Caco-2 (cell line): ENCODE measurements around the gene RSU1. TPM values are rescaled to one million over a fixed set of nuclear protein-coding genes. Genes with fewer than 3 reads are reported as not detected.

ENCODE experiments used
- BruUV-seq: library from RNA; stranded (reverse); fragments of 400-500 nt; replicated peaks from 2 replicates; lab custom pipeline; 2021; lab: Mats Ljungman, UMichigan
- CTCF ChIA-PET: fragments of 300-600 bp; sonication (Branson Sonifier 250); formaldehyde crosslinking; loops from one replicate; lab custom pipeline; 2022; ENCODE audit warnings: antibody characterized with exemption; lab: Charles Lee
- POLR2A ChIA-PET: fragments of 300-600 bp; sonication (Branson Sonifier 250); formaldehyde crosslinking; loops from one replicate; lab custom pipeline; 2022; ENCODE audit warnings: antibody characterized with exemption; lab: Charles Lee
- DNase-seq, 2 experiments: peaks; one replicate each; pipeline versions ENCODE4 v3.0.0 to v3.0.0-alpha.2; 2020 to 2022
- H3K27me3 ChIP-seq: replicated peaks from 2 replicates; pipeline ENCODE4 v1.6.0; 2011; ENCODE audit warnings: low read length; ENCODE audit not compliant: control insufficient read depth, insufficient read depth
- H3K36me3 ChIP-seq: 2 replicates; pipeline ENCODE4 v1.5.1; 2011; ENCODE audit warnings: low read length; ENCODE audit not compliant: control insufficient read depth, insufficient read depth
- H3K4me1 ChIP-seq: fragments of 250-450 bp; sonication (Bioruptor Pico); 2 replicates; pipeline ENCODE4 v1.5.1; 2020; ENCODE audit warnings: mild to moderate bottlenecking
- H3K4me3 ChIP-seq: 2 replicates; pipeline ENCODE4 v1.5.1; 2011; ENCODE audit warnings: low read depth, mild to moderate bottlenecking, control low read depth, low read length
- H3K9me3 ChIP-seq: fragments of 250-450 bp; sonication (Bioruptor Pico); 2 replicates; pipeline ENCODE4 v1.5.1; 2020; ENCODE audit warnings: mild to moderate bottlenecking, moderate library complexity
- H3K27ac Mint-ChIP-seq: one replicate; pipeline ENCODE4 v1.8.0; 2022; ENCODE audit warnings: mixed read lengths; ENCODE audit not compliant: unreplicated experiment
- H3K27me3 Mint-ChIP-seq: one replicate; pipeline ENCODE4 v1.8.0; 2022; ENCODE audit warnings: mixed read lengths; ENCODE audit not compliant: insufficient read depth, unreplicated experiment
- H3K36me3 Mint-ChIP-seq: one replicate; pipeline ENCODE4 v1.8.0; 2022; ENCODE audit warnings: mild to moderate bottlenecking, mixed read lengths; ENCODE audit not compliant: insufficient read depth, unreplicated experiment
- H3K4me1 Mint-ChIP-seq: one replicate; pipeline ENCODE4 v1.8.0; 2022; ENCODE audit warnings: low read depth, mixed read lengths; ENCODE audit not compliant: unreplicated experiment
- H3K4me3 Mint-ChIP-seq: one replicate; pipeline ENCODE4 v1.8.0; 2022; ENCODE audit warnings: mild to moderate bottlenecking, moderate library complexity, mixed read lengths; ENCODE audit not compliant: unreplicated experiment
- H3K9me3 Mint-ChIP-seq: one replicate; pipeline ENCODE4 v1.8.0; 2022; ENCODE audit warnings: mixed read lengths; ENCODE audit not compliant: unreplicated experiment
- CTCF ChIP-seq, 2 experiments: fragments of 200-600 bp in 1 of 2; IDR thresholded peaks; 1 replicate in 1 of 2; 2 replicates in 1 of 2; pipeline versions ENCODE4 v1.5.1 to v1.8.0; 2011 to 2022; ENCODE audit warnings: antibody characterized with exemption in 1 of 2, control low read depth in 1 of 2, inconsistent platforms in 1 of 2, low read depth in 1 of 2, low read length in 1 of 2, mild to moderate bottlenecking in 1 of 2, moderate library complexity in 1 of 2; ENCODE audit not compliant: insufficient read depth in 1 of 2, severe bottlenecking in 1 of 2, unreplicated experiment in 1 of 2
- intact Hi-C: fragments of 100-400 bp; cut with micrococcal nuclease; formaldehyde crosslinking; loops from one replicate; pipeline ENCODE4 v1.10.0; 2022; ENCODE audit not compliant: unreplicated experiment
- total RNA-seq: library from RNA; stranded (reverse); gene quantifications from 2 replicates; pipeline ENCODE4 v1.2.3, GENCODE V29; 2022

Gene RSU1
- total RNA-seq, 1 experiment from 2014 or later = 62.0 TPM

DNA sequence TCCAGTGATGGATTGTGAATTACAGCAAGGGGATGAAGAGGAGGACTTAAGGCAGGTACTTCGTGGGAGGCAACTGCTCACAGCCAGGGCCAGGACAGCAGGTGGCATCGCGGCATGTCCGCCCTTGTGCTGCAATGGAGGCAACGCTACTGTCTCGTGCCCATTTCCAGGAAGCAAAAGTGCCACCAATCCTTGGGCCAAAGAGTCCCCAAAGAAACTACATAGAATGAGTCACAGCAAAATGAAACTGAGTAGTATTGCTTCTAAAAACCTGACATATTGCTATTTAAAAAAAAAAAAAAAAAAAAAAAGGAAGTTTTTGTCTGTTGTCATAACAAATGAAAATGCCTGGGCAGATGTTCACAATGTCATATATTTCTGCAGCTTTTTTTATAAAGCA lies 46.6 kb downstream of the RSU1 start:
- Mint-ChIP-seq H3K27ac (no peak overlapping the region), H3K9me3 (no peaks in the 10 kb centered on the region), H3K4me3 (no peak overlapping the region), H3K36me3 (no peaks in the 10 kb centered on the region), H3K4me1 (no peaks in the 10 kb centered on the region), H3K27me3 (no peaks in the 10 kb centered on the region)
- BruUV-seq = no TSS peak
- no peaks in the 10 kb centered on the region for H3K27me3 ChIP-seq
- H3K4me3 ChIP-seq = no peak overlapping the region
- no peak for TF ChIP-seq CTCF (IDR thresholded peaks at IDR 0.05; ENCODE audit: insufficient read depth in 1 of 2, low read depth in 1 of 2, low read length in 1 of 2, severe bottlenecking in 1 of 2, unreplicated experiment in 1 of 2)
- H3K9me3 ChIP-seq = no peaks in the 10 kb centered on the region
- intact Hi-C loops = loop anchor here (10.0 kb wide), 2 partner anchors 166 to 456 kb away; no protein-coding TSS in a partner anchor
- ChIA-PET POLR2A (no interaction called here), CTCF (no interaction called here)
- no peak for DNase-seq
- H3K4me1 ChIP-seq = peaks cover 8% of the 10 kb centered on the region; the same call in 1 of the 2 replicates
- no peaks in the 10 kb centered on the region for H3K36me3 ChIP-seq

DNA sequence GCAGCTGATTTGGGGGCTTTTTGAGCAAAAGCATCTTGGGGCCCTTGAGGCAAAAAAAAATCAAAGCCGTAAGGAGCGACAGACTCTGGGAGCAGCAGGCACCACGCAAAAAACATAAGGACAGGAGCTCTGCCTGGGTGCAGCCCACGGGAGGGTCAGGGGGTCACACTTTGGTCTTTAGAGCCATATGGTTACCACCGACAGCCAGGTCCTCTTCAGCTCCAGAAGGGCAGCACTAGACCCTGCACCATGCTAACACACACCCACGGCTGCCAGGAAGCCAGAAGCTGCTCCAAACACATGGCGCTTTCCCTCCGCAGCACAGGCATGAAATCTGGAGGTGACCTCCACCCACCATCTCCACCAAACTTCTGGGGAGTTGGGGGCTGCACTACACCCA lies 47.1 kb downstream of the RSU1 start:
- Histone ChIP-seq H3K27me3 (no peaks in the 10 kb centered on the region), H3K36me3 (no peaks in the 10 kb centered on the region), H3K4me3 (no peak overlapping the region), H3K9me3 (no peaks in the 10 kb centered on the region), H3K4me1 (peaks cover 8% of the 10 kb centered on the region; the same call in 1 of the 2 replicates)
- no peak overlapping the region for H3K27ac Mint-ChIP-seq
- no peaks in the 10 kb centered on the region for H3K27me3 Mint-ChIP-seq
- no peak for TF ChIP-seq CTCF (IDR thresholded peaks at IDR 0.05; ENCODE audit: insufficient read depth in 1 of 2, low read depth in 1 of 2, low read length in 1 of 2, severe bottlenecking in 1 of 2, unreplicated experiment in 1 of 2)
- no peaks in the 10 kb centered on the region for H3K9me3 Mint-ChIP-seq
- H3K36me3 Mint-ChIP-seq = no peaks in the 10 kb centered on the region
- POLR2A ChIA-PET = no interaction called here
- BruUV-seq = no TSS peak
- no peaks in the 10 kb centered on the region for H3K4me1 Mint-ChIP-seq
- CTCF ChIA-PET = no interaction called here
- H3K4me3 Mint-ChIP-seq = no peak overlapping the region
- intact Hi-C loops = loop anchor here (10.0 kb wide), 2 partner anchors 165 to 455 kb away; no protein-coding TSS in a partner anchor
- DNase-seq = no peak

DNA sequence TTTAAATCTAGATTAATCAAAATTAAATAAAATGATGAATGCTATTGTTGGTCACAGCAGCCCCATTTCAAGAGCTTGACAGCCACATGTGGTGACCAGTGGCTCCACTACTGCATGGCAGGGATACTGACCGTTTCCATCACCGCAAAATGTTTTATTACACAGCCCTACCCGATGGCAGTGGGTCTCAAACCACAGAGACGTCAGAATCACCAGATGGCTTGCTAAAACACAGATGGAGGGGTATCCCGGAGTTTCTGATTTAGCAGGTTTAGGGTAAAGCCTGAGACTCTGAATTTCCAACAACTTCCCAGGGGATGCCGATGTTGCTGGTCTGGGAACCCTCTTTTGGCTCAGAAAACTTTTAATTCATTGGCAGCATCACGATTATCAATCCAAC lies 47.9 kb downstream of the RSU1 start:
- no peak for DNase-seq
- Mint-ChIP-seq H3K9me3 (no peaks in the 10 kb centered on the region), H3K27me3 (no peaks in the 10 kb centered on the region), H3K36me3 (no peaks in the 10 kb centered on the region), H3K4me1 (no peaks in the 10 kb centered on the region), H3K27ac (no peak overlapping the region), H3K4me3 (no peak overlapping the region)
- no peaks in the 10 kb centered on the region for H3K36me3 ChIP-seq
- peaks cover 8% of the 10 kb centered on the region; the same call in 1 of the 2 replicates for H3K4me1 ChIP-seq
- BruUV-seq = no TSS peak
- no peaks in the 10 kb centered on the region for H3K27me3 ChIP-seq
- ChIA-PET POLR2A (no interaction called here), CTCF (no interaction called here)
- no peaks in the 10 kb centered on the region for H3K9me3 ChIP-seq
- no peak for TF ChIP-seq CTCF (IDR thresholded peaks at IDR 0.05; ENCODE audit: insufficient read depth in 1 of 2, low read depth in 1 of 2, low read length in 1 of 2, severe bottlenecking in 1 of 2, unreplicated experiment in 1 of 2)
- intact Hi-C loops = no loop called here
- H3K4me3 ChIP-seq = no peak overlapping the region
